Mesodermal cell (in vitro differentiated cells): ENCODE measurements around the gene PPP2R2D.

ENCODE experiments used
- H3K27ac ChIP-seq: 2 replicates; pipeline ENCODE4 v1.7.0; 2013; ENCODE audit warnings: mild to moderate bottlenecking, low read depth, low read length, moderate library complexity; ENCODE audit not compliant: severe bottlenecking
- H3K36me3 ChIP-seq: 2 replicates; pipeline ENCODE4 v1.7.1; 2013; ENCODE audit warnings: mild to moderate bottlenecking, low read length, moderate library complexity; ENCODE audit not compliant: control insufficient read depth, insufficient read depth
- H3K4me1 ChIP-seq: one replicate; pipeline ENCODE4 v1.7.1; 2013; ENCODE audit warnings: mild to moderate bottlenecking, low read length; ENCODE audit not compliant: insufficient read depth, control insufficient read depth, poor library complexity, severe bottlenecking
- H3K4me3 ChIP-seq: 2 replicates; pipeline ENCODE4 v1.7.0; 2013; ENCODE audit warnings: low read length, control low read depth, mild to moderate bottlenecking; ENCODE audit not compliant: insufficient read depth, poor library complexity, severe bottlenecking; ENCODE audit errors: extremely low read depth
- H3K9me3 ChIP-seq: 2 replicates; pipeline ENCODE4 v1.7.1; 2013; ENCODE audit warnings: mild to moderate bottlenecking, low read length, moderate library complexity; ENCODE audit not compliant: control insufficient read depth
- WGBS, 2 experiments: methylation state at CpG; one replicate each; pipeline ENCODE4 v1.1.5; 2013; ENCODE audit warnings: missing lambda C conversion rate in 2 of 2; ENCODE audit not compliant: insufficient coverage in 2 of 2; 5-methylcytosine and 5-hydroxymethylcytosine counted together

The PPP2R2D gene

GRCh38 chr10:131937836-131938235 is 37.0 kb downstream of the PPP2R2D start:
- Histone ChIP-seq H3K27ac (no peak overlapping the region), H3K9me3 (no peaks in the 10 kb centered on the region), H3K4me3 (no peak overlapping the region), H3K4me1 (peaks cover 13% of the 10 kb centered on the region), H3K36me3 (peaks cover 81% of the 10 kb centered on the region)
- 98% methylated on average over 19 to 20 of the region's 20 CpGs for WGBS, 2 experiments

GRCh38 chr10:131938681-131939080 is 37.9 kb downstream of the PPP2R2D start:
- Histone ChIP-seq H3K4me3 (no peak overlapping the region), H3K36me3 (peaks cover 84% of the 10 kb centered on the region), H3K27ac (no peak overlapping the region), H3K4me1 (peaks cover 13% of the 10 kb centered on the region), H3K9me3 (no peaks in the 10 kb centered on the region)
- 95 to 96% methylated on average over 9 to 10 of the region's 10 CpGs for WGBS, 2 experiments

GRCh38 chr10:131942455-131942854 is 41.6 kb downstream of the PPP2R2D start:
- WGBS, 2 experiments: 100% methylated on average over 1 of the region's 1 CpG; no CpG with 5 or more reads in 1 of the 2 experiments
- no peaks in the 10 kb centered on the region for H3K9me3 ChIP-seq
- peaks cover 15% of the 10 kb centered on the region for H3K4me1 ChIP-seq
- H3K27ac ChIP-seq: no peak overlapping the region
- H3K36me3 ChIP-seq: peaks cover 93% of the 10 kb centered on the region
- H3K4me3 ChIP-seq: no peak overlapping the region

GRCh38 chr10:131943021-131943814 is 42.4 kb downstream of the PPP2R2D start:
- Histone ChIP-seq H3K4me3 (no peak overlapping the region), H3K9me3 (no peaks in the 10 kb centered on the region), H3K27ac (no peak overlapping the region), H3K4me1 (peaks cover 22% of the 10 kb centered on the region), H3K36me3 (peaks cover 92% of the 10 kb centered on the region)
- 73 to 91% methylated on average over 6 to 7 of the region's 11 CpGs for WGBS, 2 experiments

- 92 to 100% methylated on average over 3 to 4 of the region's 4 CpGs for WGBS, 2 experiments
- no peak overlapping the region for H3K4me3 ChIP-seq
- peaks cover 96% of the 10 kb centered on the region for H3K36me3 ChIP-seq
- H3K9me3 ChIP-seq: no peaks in the 10 kb centered on the region
- peaks cover 34% of the 10 kb centered on the region for H3K4me1 ChIP-seq
- H3K27ac ChIP-seq: no peak overlapping the region
Measured at GRCh38 chr10:131944412-131944811, 43.6 kb downstream of the PPP2R2D start.

GRCh38 chr10:131944976-131945695 is 44.3 kb downstream of the PPP2R2D start:
- Histone ChIP-seq H3K27ac (no peak overlapping the region), H3K9me3 (no peaks in the 10 kb centered on the region), H3K4me3 (no peak overlapping the region), H3K36me3 (peaks cover 94% of the 10 kb centered on the region), H3K4me1 (peaks cover 35% of the 10 kb centered on the region)
- 92 to 97% methylated on average over 26 to 28 of the region's 28 CpGs for WGBS, 2 experiments

GRCh38 chr10:131946321-131946751 is 45.5 kb downstream of the PPP2R2D start:
- Histone ChIP-seq H3K4me3 (no peak overlapping the region), H3K36me3 (peaks cover 94% of the 10 kb centered on the region), H3K4me1 (peaks cover 38% of the 10 kb centered on the region), H3K27ac (no peak overlapping the region), H3K9me3 (no peaks in the 10 kb centered on the region)
- 95 to 97% methylated on average over 11 of the region's 14 CpGs for WGBS, 2 experiments

- Histone ChIP-seq H3K4me3 (no peak overlapping the region), H3K27ac (peak overlapping the region; percentile 89), H3K4me1 (peaks cover 38% of the 10 kb centered on the region), H3K9me3 (no peaks in the 10 kb centered on the region), H3K36me3 (peaks cover 91% of the 10 kb centered on the region)
- WGBS, 2 experiments: 96 to 99% methylated on average over 12 to 13 of the region's 14 CpGs
Measured at GRCh38 chr10:131946880-131947279, 46.1 kb downstream of the PPP2R2D start.

- Histone ChIP-seq H3K36me3 (peaks cover 83% of the 10 kb centered on the region), H3K9me3 (no peaks in the 10 kb centered on the region), H3K27ac (peak overlapping the region; percentile 89), H3K4me3 (no peak overlapping the region), H3K4me1 (peaks cover 38% of the 10 kb centered on the region)
- WGBS, 2 experiments: 87 to 90% methylated on average over 11 to 16 of the region's 18 CpGs
Measured at GRCh38 chr10:131947631-131948347, 47.0 kb downstream of the PPP2R2D start.

GRCh38 chr10:131948501-131948900 is 47.7 kb downstream of the PPP2R2D start:
- Histone ChIP-seq H3K4me3 (no peak overlapping the region), H3K4me1 (peaks cover 38% of the 10 kb centered on the region), H3K9me3 (no peaks in the 10 kb centered on the region), H3K27ac (no peak overlapping the region), H3K36me3 (peaks cover 83% of the 10 kb centered on the region)
- whole genome bisulfite sequencing, 2 experiments: 93% methylated on average over 6 of the region's 6 CpGs
